T1000 (cell line): ENCODE measurements around the gene WNT3.
"Not testable (repeated sequence)": the region's sequence is repeated elsewhere in the genome, so short reads cannot be mapped to it uniquely, and the experiment has no call there.

Experiments used
- DNase-seq: peaks from one replicate; lab custom pipeline; 2025; ENCODE audit warnings: mixed read lengths; lab: John Stamatoyannopoulos, UW

Gene WNT3

DNA sequence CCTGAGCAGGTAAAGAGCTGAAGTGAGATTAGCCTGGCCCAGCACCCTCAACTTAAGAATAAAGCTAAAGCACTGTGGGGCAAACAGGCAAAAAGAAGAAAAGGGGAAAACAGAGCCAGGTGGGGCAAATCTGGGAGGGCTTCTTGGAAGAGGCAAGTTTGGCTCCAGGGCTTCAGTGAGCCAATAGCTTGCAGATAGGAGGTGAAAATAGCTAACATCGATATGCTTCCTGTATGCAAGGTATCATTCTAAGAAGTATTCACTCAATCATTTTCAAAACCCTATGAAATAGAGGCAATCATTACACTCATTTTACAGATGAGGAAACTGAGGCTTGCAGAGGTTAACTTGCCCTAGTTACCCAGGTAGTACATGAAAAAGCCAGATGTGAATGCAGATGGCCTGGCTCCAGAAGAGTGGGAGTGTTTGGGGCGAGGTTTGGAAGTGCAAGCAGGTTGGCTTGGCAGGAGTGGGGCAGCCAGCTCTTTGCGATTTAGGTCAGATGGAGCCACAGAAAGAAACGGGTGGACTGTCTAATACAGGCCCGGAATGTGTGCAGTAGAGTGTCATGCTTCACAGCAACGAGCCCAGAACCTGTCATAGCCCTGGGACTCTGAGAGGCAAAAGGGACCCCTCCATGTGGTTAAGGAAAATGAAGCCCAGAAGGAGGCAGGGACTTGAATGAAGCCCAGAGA is 5.7 kb downstream of the WNT3 start:
- no peak for DNase-seq

- no peak for DNase-seq
Observed at GRCh38 chr17:46811978-46812583, 6.4 kb downstream of the WNT3 start.

- no peak for DNase-seq
Observed at GRCh38 chr17:46810837-46811236, 7.7 kb downstream of the WNT3 start.

- no peak for DNase-seq
Observed at GRCh38 chr17:46809110-46809571, 9.4 kb downstream of the WNT3 start.

- DNase-seq: no peak
Observed at GRCh38 chr17:46805771-46806170, 12.7 kb downstream of the WNT3 start.

DNA sequence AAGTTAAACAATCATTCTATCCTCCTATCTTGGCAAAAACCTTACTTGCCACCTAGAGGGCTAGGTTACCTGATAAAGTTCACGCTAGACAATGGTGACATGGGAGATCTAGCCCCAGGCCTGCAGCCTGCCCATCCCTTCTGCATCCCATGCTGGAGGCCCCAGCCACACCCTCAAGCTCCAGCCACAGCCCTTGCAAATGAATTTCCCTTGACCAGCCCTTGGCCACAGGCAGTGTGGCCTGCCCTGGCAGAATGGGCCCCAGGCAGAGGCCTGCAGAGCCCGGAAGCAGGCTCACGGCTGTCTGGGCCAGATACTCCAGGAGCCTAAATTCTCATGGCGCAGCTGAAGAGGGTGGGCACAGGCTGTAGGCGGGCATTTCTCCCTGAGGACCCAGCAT is 14.9 kb downstream of the WNT3 start:
- DNase-seq: no peak

DNA sequence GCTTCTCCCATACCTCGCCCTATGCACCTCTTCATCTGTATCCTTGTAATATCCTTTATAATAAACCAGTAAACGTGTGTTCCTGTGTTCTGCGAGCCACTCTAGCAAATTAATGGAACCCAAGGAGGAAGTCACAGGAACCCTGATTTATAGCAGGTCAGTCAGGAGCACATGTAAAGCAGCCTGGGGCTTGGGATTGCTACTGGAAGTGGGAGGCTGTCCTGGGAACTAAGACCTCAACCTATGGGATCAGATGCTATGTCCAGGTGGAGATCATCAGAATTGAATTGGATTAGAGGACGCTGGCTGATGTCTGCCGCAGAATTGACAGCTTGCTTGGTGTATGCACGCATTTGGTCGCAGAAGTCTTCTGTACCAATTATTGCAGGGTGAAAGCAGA is 15.7 kb downstream of the WNT3 start:
- DNase-seq: no peak

- no peak for DNase-seq
Observed at GRCh38 chr17:46800573-46800972, 17.9 kb downstream of the WNT3 start.

- DNase-seq: no peak
Observed at GRCh38 chr17:46796956-46797530, 21.4 kb downstream of the WNT3 start.

DNA sequence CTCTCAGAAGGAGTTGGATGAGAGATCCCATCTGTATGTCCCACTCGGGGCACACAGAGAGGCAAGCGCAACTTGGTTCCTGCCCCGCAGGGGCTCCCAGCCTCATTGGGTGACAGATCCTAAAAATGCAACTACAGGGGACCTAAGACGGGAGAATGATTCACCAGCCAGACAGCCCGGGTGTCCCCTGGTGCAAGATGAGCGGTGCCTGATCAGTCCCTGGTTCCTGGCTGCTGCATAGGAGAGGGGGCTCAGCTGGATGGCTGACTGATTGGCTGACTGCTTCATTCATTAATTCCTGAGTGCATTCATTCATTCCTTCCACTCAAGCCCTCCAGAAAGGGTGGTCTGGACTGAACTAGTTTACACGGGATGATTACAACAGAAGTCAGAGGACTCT is 22.0 kb downstream of the WNT3 start:
- DNase-seq: no peak

GRCh38 chr17:46796084-46796483 is 22.4 kb downstream of the WNT3 start:
- DNase-seq: no peak

- DNase-seq: peak; percentile 32
Observed at GRCh38 chr17:46795379-46795952, 23.0 kb downstream of the WNT3 start.

GRCh38 chr17:46794318-46794717 is 24.2 kb downstream of the WNT3 start:
- DNase-seq: no peak

DNA sequence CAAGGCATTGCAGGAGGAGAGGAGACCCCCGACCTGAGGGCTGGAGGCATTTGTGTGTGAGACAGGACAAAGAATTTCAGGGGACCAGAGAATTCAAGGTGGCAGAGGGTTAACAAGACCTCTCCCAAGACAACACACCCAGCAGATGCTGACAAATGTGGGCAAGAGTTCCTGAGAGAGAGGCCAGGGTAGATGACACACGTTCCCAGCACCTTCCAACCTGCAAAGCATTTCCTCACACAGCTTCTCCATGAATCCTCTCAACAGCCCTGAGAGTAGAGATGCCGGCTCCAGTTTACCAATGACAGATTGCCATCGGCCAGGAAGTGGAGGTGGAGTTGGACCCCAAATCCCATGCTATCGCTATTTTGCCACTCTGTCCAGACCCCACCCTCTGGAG is 25.0 kb downstream of the WNT3 start:
- DNase-seq: no peak

DNA sequence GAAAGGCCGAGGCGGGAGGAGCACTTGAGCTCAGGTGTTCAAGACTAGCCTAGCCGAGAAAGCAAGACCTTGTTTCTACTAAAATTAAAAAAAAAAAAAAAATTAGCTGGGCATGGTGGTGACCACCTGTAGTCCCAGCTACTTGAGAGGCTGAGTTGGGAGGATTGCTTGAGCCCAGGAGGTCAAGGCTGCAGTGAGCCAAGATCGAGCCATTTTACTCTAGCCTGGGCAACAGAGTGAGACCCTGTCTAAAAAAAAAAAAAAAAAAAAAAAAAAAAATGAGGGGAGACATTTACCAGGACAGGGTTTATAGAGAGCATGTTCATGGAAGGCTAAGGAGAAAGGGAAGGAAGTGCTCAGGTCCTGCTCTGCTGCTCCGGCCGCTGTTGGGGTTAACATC is 25.5 kb downstream of the WNT3 start:
- not testable (repeated sequence) for DNase-seq

GRCh38 chr17:46792071-46792470 is 26.4 kb downstream of the WNT3 start:
- no peak for DNase-seq

DNA sequence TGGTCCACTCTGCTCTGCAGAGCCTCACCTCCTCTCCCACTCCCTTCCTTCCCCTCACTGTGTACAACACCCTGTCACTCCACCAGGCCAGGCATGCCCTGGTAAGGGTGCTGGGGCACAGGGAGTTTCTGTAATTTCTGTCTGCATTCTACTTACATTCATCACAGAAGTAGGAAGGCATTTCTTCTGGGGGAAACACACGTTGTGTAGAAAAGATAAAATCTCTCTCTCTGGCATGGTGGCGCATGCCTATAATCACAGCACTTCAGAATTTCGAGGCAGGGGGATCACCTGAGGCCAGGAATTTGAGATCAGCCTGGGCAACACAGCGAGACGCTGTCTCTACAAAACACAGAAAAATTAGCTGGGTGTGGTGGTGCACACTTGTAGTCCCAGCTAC is 27.0 kb downstream of the WNT3 start:
- DNase-seq: no peak

DNA sequence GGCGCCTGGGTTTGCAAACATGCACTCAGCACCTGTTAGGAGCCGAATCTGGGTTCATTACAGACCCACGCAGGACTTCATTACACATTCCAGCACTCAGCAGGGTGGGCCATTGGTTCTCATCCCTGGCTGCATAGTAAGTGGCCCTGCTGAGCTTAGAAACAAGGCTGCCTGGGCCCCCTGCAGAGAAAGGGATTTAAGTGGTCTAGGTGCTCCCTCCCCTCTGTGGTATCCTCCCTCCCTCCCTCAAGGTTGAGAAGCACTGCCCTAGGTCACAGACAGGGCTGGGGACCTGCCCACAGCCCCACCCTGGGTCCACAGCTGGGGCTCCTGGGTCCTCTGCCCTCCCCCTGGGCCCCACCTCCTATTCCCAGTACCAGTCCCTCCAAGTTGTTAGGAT is 28.3 kb downstream of the WNT3 start:
- no peak for DNase-seq

DNA sequence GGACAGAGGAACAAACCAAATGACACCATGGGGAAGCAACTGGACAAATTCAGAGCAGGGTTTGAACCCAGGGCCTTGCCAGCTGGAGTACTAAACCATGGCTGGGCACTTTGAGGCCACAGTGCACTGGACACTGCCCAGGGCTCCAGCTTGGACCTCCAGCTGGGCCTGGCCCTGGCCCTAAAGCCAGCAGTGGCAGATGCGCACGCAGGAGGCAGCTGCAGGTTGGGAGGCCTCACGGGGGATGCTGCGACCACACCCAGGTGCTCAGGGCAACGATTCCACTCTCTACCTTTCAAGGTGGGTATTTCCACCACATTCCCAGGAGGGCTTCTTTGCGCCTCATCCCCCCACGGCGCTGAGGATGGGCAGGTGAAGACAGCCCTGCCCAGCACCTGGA is 28.9 kb downstream of the WNT3 start:
- DNase-seq: no peak

DNA sequence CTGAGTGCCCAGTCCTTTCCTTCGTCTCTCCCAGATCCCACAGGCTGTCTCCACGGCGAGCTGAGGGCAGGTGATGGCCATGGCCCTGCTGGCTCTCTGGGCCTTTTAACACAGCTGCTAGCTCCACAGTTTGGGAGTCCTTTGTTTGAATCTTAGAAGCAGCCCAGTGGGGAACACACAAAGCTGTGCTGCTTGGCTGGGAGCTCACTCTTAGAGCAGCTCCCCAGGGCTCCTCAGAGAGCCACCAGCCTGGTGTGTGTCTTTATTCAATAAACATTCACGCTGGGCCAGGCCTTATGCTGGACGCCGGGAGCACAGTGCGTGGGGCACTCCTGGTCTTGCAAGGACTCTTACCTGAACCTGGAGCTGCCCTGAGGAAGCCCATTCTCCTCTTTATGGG is 29.7 kb downstream of the WNT3 start:
- no peak for DNase-seq

DNA sequence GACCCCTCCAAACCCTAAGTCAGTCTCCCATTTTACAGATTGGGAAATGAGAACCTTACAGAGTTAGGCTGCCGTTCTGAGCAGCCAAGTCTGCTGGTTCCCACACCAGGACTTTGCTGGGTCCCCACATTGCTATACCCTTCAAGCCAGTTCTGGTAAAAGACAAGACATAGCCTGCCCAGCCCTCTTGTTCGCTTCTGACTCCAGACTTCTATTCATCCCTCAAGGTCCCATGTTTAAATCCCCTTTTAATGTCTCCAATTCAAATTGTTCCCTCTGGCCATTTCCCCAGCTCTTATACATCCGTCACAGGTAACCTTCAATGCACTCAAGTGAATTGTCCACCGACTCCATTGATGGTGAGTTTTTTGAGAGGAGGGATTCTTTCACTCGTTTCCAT is 30.2 kb downstream of the WNT3 start:
- DNase-seq: no peak

DNA sequence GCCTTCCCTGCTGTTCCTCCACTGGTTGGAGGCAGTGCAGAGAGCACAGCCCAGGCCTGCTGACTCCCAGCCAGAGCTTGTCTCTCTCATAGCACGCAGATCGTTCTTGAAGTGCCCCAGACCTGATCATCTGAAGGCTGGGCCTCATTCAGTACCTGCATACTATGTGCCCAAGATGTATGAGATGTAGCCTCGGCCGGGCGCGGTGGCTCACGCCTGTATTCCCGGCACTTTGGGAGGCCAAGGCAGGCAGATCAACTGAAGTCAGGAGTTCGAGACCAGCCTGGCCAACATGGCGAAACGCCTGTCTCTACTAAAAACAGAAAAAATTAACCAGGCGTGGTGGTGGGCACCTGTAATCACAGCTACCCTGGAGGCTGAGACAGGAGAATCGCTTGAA is 31.0 kb downstream of the WNT3 start:
- no peak for DNase-seq

DNA sequence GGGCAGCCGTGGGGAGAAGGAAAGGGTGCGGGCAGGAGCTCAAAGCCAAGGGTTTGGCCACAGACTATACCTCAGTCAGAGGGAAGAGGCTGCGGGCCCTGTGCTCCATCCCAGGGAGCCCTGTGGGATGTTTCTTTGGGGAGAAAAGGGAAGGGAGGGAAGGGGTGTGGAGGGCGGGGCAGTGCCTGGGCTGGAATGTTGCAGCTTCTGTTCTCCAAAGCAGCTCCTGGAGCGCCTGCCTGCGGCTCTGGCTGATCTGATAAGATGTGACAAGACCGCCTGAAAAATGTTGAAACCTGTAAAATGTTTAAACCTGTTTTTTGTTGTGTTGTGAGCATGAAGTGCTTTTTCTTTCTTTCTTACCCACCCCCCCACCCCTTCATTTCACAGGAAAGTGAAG is 32.8 kb downstream of the WNT3 start:
- no peak for DNase-seq
